Hepatocyte (in vitro differentiated cells): ENCODE results near the gene TRIM34. TPM values are rescaled to one million over a fixed set of nuclear protein-coding genes. Genes with fewer than 3 reads are reported as not detected.
A peak's percentile ranks its signal among the peaks of the same experiment; 100 is the strongest.

Experiments used
- DNase-seq: peaks from one replicate; pipeline ENCODE4 v3.0.0-alpha.2; 2016; ENCODE audit warnings: low spot score
- H2AFZ ChIP-seq: fragments of 200-600 bp; sonication (generic); 2 replicates; pipeline ENCODE4 v1.6.0; 2016; ENCODE audit warnings: antibody characterized with exemption, mild to moderate bottlenecking
- H3K27ac ChIP-seq: fragments of 200-600 bp; sonication (generic); 2 replicates; pipeline ENCODE4 v1.5.1; 2016; ENCODE audit warnings: mild to moderate bottlenecking
- H3K27me3 ChIP-seq: fragments of 200-600 bp; sonication (generic); 2 replicates; pipeline ENCODE4 v1.6.1; 2016
- H3K36me3 ChIP-seq: fragments of 200-600 bp; sonication (generic); replicated peaks from 2 replicates; pipeline ENCODE4 v1.5.1; 2016; ENCODE audit warnings: low read depth; ENCODE audit not compliant: insufficient read depth
- H3K4me1 ChIP-seq: fragments of 200-600 bp; sonication (generic); 2 replicates; pipeline ENCODE4 v1.5.1; 2016; ENCODE audit warnings: mild to moderate bottlenecking, moderate library complexity; ENCODE audit not compliant: insufficient read depth
- H3K4me2 ChIP-seq: fragments of 200-600 bp; sonication (generic); 2 replicates; pipeline ENCODE4 v1.6.0; 2016
- H3K4me3 ChIP-seq: fragments of 200-600 bp; sonication (generic); 2 replicates; pipeline ENCODE4 v1.5.1; 2016; ENCODE audit warnings: mild to moderate bottlenecking
- H3K79me2 ChIP-seq: fragments of 200-600 bp; sonication (generic); 2 replicates; pipeline ENCODE4 v1.6.0; 2017; ENCODE audit warnings: mild to moderate bottlenecking
- H3K9me2 ChIP-seq: fragments of 200-600 bp; sonication (generic); replicated peaks from 2 replicates; pipeline ENCODE4 v1.6.0; 2017; ENCODE audit warnings: mild to moderate bottlenecking; ENCODE audit not compliant: insufficient read depth
- H3K9me3 ChIP-seq: fragments of 200-600 bp; sonication (generic); 2 replicates; pipeline ENCODE4 v1.5.1; 2016; ENCODE audit warnings: low read depth, mild to moderate bottlenecking
- H4K20me1 ChIP-seq: fragments of 200-600 bp; sonication (generic); 2 replicates; pipeline ENCODE4 v1.6.0; 2016; ENCODE audit warnings: mild to moderate bottlenecking; ENCODE audit not compliant: insufficient read depth, poor library complexity, severe bottlenecking
- EZH2 ChIP-seq: fragments of 200-600 bp; sonication (generic); IDR thresholded peaks from 2 replicates; pipeline ENCODE4 v1.6.1; 2016; ENCODE audit warnings: antibody characterized with exemption, mild to moderate bottlenecking, borderline replicate concordance
- EZH2phosphoT487 ChIP-seq: fragments of 200-600 bp; sonication (generic); IDR thresholded peaks from one replicate; pipeline ENCODE4 v1.6.1; 2018; ENCODE audit warnings: antibody characterized with exemption, mild to moderate bottlenecking, low read depth, moderate library complexity; ENCODE audit not compliant: unreplicated experiment, severe bottlenecking
- WGBS: methylation state at CpG from one replicate; pipeline ENCODE4 v1.1.6; 2016; ENCODE audit warnings: low lambda C conversion rate; ENCODE audit errors: missing lambda C conversion rate; 5-methylcytosine and 5-hydroxymethylcytosine counted together
- polyA plus RNA-seq: library from polyadenylated mRNA; unstranded; fragments of >200 nt; fragmentation: Nextera tagmentation; extraction: Ambion mirVana; gene quantifications from 2 replicates; pipeline ENCODE4 v1.2.1, GENCODE V29; 2016
- total RNA-seq: library from RNA; depleted of rRNA; stranded (reverse); fragments of >200 nt; gene quantifications from 2 replicates; pipeline ENCODE4 v1.2.3, GENCODE V29; 2014
- TF ChIP-seq, protein P1 (sequence below): fragments of 200-600 bp; sonication (generic); IDR thresholded peaks from 2 replicates; pipeline ENCODE4 v1.5.1; 2016; ENCODE audit warnings: antibody characterized with exemption, mild to moderate bottlenecking; ENCODE audit not compliant: poor library complexity

The TRIM34 gene
- total and polyA plus RNA-seq, 2 experiments from 2014 or later, result 3.6 to 14.6 TPM

GRCh38 chr11:5684036-5684645, 59.3 kb downstream of the TRIM34 start:
- DNase-seq, result peak; percentile 16

DNA sequence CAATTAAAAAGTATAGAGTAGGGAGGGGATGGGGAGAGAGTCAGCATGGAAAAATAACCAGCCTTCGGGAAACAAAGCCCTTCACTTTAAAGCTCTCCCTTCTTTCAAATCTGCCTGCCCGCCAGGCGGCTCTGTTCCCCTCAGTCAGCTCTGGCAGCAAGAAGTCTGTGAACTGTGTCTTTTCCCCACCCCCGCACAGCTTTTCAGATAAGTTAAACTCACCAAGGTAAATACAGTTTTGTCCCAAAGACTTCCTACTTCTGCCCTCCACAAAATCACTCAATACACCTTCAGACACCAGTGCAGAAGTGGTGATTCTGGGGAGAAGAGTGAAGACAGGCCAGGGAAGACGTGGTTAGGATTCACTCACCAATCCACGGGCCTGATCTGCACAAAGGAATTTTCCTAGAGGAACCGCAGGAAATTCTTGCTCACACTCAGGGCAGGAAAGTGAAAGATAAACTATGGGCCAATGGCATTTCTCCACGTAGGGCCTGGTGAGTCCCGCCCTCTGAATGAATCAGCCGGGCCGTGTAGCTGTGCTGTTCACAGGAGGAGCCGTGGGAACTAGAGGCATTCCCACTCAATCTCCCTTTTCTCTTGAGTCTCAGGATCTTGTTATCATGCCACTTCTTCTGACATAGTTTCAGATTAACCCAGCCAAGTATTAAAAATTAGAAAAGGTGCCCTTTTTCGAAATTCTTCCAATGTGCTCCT, 60.0 kb downstream of the TRIM34 start, which contains the start of gene TRIM5:
TSS of gene TRIM5 (minus strand) at position 429 of the 717 bp plus-strand sequence. CDS start 4,897 bp downstream, outside the sequence.
- WGBS, result 4% methylated on average over 13 of the region's 13 CpGs
- no peaks in the 10 kb centered on the region for H3K9me3 ChIP-seq
- H2AFZ ChIP-seq, result peak within 1 kb of the TSS; percentile 60
- peak within 1 kb of the TSS; percentile 97 for H3K27ac ChIP-seq
- peak; percentile 95 for DNase-seq
- H3K4me3 ChIP-seq, result peak within 1 kb of the TSS; percentile 40
- H3K4me2 ChIP-seq, result peak within 1 kb of the TSS; percentile 88
- no peaks in the 10 kb centered on the region for H3K36me3 ChIP-seq
- TF ChIP-seq EZH2phosphoT487, result no peak
- TF ChIP-seq, protein P1, sequence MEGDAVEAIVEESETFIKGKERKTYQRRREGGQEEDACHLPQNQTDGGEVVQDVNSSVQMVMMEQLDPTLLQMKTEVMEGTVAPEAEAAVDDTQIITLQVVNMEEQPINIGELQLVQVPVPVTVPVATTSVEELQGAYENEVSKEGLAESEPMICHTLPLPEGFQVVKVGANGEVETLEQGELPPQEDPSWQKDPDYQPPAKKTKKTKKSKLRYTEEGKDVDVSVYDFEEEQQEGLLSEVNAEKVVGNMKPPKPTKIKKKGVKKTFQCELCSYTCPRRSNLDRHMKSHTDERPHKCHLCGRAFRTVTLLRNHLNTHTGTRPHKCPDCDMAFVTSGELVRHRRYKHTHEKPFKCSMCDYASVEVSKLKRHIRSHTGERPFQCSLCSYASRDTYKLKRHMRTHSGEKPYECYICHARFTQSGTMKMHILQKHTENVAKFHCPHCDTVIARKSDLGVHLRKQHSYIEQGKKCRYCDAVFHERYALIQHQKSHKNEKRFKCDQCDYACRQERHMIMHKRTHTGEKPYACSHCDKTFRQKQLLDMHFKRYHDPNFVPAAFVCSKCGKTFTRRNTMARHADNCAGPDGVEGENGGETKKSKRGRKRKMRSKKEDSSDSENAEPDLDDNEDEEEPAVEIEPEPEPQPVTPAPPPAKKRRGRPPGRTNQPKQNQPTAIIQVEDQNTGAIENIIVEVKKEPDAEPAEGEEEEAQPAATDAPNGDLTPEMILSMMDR, result peak; percentile 73
- H3K27me3 ChIP-seq, result no peaks in the 10 kb centered on the region
- H4K20me1 ChIP-seq, result no peaks in the 10 kb centered on the region
- H3K79me2 ChIP-seq, result peaks cover 46% of the 10 kb centered on the region
- no peaks in the 10 kb centered on the region for H3K9me2 ChIP-seq
- H3K4me1 ChIP-seq, result no peaks in the 10 kb centered on the region

More at GRCh38 chr11:5684036-5684645, 59.3 kb downstream of the TRIM34 start:
- Histone ChIP-seq H3K27ac (peak overlapping the region; percentile 97), H3K36me3 (no peaks in the 10 kb centered on the region), H4K20me1 (no peaks in the 10 kb centered on the region), H3K79me2 (peaks cover 46% of the 10 kb centered on the region), H3K4me1 (no peaks in the 10 kb centered on the region), H3K9me3 (no peaks in the 10 kb centered on the region), H3K9me2 (no peaks in the 10 kb centered on the region), H2AFZ (peak overlapping the region; percentile 60), H3K4me3 (peak overlapping the region; percentile 40), H3K4me2 (peak overlapping the region; percentile 88), H3K27me3 (no peaks in the 10 kb centered on the region)
- no peak for TF ChIP-seq EZH2
- TF ChIP-seq, protein P1, result no peak
- no peak for TF ChIP-seq EZH2phosphoT487
- 67% methylated on average over 8 of the region's 8 CpGs for WGBS

DNA sequence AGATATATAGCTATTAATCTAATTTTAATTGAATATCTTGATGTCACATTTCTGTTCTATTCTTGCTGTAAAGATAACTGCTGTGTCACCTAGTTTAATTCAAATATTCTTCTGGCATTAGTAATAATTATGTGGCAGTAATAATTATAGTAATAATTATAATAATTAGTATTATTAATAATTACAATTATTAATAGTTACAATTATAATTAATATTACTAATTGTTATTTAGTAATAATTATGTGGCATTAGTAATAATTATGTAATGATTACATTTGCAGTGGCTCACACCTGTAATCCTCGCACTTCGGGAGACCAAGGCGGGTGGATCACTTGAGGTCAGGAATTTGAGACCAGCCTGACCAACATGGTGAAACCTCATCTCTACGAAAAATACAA, 61.6 kb downstream of the TRIM34 start:
- 95% methylated on average over 4 of the region's 4 CpGs for WGBS
- H3K4me1 ChIP-seq, result peaks cover 4% of the 10 kb centered on the region
- H3K4me2 ChIP-seq, result no peak overlapping the region
- H3K79me2 ChIP-seq, result peaks cover 31% of the 10 kb centered on the region
- no peaks in the 10 kb centered on the region for H3K9me3 ChIP-seq
- H2AFZ ChIP-seq, result no peak overlapping the region
- no peak for DNase-seq
- H4K20me1 ChIP-seq, result no peaks in the 10 kb centered on the region
- no peak overlapping the region for H3K4me3 ChIP-seq
- no peak for TF ChIP-seq EZH2
- TF ChIP-seq, protein P1, result no peak
- TF ChIP-seq EZH2phosphoT487, result no peak
- no peaks in the 10 kb centered on the region for H3K27me3 ChIP-seq
- no peaks in the 10 kb centered on the region for H3K36me3 ChIP-seq
- no peak overlapping the region for H3K27ac ChIP-seq
- H3K9me2 ChIP-seq, result no peaks in the 10 kb centered on the region
